T-helper 2 cell (primary cell): ENCODE data around the gene VPS25.
A peak's percentile ranks its signal among the peaks of the same experiment; 100 is the strongest.

Experiments used
- DNase-seq, 5 experiments: peaks; one replicate each; pipeline versions ENCODE4 v3.0.0 to v3.0.0-alpha.2; 2012 to 2022

VPS25 gene

GRCh38 chr17:42796066-42796758 lies 23.0 kb downstream of the VPS25 start:
- no peak for DNase-seq

GRCh38 chr17:42797067-42798007 lies 24.1 kb downstream of the VPS25 start:
- DNase-seq, result no peak

- DNase-seq, result no peak
Observed at GRCh38 chr17:42798011-42798382, 24.7 kb downstream of the VPS25 start.

GRCh38 chr17:42798383-42799380 lies 25.4 kb downstream of the VPS25 start, which contains the start of the genes CNTD1 and COA3:
Gene CNTD1 (plus strand): TSS chr17:42798861. CDS start chr17:42799068, 207 bp downstream.
Gene COA3 (minus strand): TSS chr17:42798704. CDS start chr17:42798681, 23 bp downstream.
- peak; percentile 44 to 84 (median 65) for DNase-seq

DNA sequence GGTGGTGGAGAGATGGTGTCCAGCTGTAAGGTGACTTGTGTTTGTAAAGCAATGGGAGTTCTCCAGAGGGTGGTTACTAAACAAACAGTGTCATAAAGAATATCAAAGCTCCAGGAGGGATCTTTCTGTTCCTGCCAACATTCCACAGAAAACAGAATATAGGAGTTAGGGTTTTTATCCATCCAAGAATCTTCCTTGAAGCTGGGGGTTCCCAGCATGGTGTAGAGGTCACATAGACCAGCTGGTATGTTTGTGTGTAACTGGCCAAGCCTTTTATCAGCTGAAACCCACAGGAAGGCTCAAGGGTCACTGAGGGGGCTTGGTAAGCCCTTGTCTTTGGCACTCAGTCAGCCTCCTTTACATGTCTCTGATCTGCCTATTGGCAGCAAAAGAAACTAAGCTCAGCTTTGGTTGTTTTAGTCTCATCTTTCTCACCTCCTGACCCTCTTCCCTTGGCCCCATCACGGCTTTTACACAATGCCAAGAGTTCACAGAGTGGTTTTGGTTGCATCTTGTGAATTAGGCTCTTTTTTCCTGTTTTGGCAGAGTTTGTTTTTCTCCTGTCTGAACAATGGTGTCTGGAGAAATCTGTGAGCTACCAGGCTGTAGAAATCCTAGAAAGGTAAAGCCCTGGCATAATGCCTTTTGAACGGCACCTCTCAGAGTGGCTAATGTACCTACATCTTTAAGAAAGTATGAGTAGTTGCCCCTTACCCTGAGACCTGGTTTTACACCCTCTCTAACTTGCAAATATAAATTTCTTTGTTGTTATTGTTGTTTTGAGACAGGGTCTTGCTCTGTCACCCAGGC lies 30.0 kb downstream of the VPS25 start:
- no peak for DNase-seq

DNA sequence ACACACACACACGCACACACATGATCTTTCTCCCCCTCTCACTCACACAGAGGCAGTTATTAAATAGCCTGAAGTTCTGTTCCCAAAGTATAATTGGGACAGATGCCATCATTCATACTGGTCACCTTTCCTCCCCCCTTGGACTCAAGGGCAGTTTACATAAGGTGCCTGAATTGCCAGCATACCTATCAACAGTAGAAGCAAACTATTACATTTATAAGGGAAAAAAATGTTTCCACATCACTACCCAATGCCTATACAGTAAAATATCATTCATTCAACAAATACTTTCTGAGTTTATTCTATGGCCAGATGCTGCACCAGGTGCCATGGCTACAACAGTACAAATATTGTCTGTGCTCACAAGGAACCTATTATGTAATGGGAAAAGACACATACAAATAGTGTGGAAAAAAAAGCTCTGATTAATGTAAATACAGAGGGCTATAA lies 31.7 kb downstream of the VPS25 start:
- DNase-seq, result no peak

DNA sequence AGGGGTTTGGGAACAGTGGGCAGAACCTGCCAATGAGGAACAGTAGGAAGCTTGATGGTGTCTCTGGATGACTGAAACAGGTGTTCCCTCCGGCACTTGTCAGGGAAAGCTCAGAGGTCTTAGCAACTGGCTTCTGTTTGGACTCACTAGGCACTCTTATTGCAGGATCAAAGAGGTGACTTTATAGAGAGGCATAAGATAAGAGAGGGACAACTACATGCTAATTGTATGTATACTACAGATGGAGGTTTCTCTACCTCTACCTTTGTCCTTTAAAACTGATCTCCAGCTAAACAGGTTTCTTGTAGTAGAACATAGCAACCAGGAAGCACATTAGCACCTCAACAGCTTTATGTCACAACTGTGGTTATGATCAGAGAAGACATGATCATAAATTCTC lies 33.0 kb downstream of the VPS25 start:
- DNase-seq, result no peak

- DNase-seq, result no peak
Observed at GRCh38 chr17:42809250-42809649, 36.0 kb downstream of the VPS25 start.

GRCh38 chr17:42814633-42815399 lies 41.6 kb downstream of the VPS25 start:
- DNase-seq, result no peak

GRCh38 chr17:42817866-42818265 lies 44.6 kb downstream of the VPS25 start:
- DNase-seq, result no peak

- DNase-seq, result no peak
Observed at GRCh38 chr17:42818379-42818778, 45.1 kb downstream of the VPS25 start.

DNA sequence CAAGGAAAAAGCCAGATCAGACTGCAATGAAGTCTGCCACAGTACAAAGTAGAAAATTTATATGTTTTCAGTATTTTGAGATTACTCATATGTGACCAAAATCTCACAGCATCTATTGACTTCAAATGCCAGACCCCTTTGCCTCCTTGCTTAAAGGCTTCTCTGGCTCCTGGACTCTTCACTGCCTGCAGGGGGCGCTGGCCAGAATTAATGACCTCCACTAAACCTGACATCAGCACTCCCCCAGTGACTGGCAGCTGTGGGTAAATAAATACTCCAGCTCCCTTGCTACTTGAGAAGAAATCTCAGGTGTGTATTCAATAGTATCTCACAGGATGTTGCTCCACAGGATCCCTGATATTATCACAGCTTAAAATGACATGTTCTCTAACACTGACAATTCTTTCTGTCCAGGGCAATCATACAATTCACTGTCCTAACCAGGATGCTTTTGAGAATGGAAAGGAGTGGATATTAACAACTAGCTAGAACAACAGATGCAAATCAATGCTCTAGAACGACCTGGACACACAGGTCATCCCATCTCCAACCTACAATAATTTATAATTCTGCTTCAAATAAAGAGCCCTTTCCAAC lies 46.8 kb downstream of the VPS25 start:
- DNase-seq, result peak in 4 of 5 experiments; percentile 24 to 81 (median 50)

DNA sequence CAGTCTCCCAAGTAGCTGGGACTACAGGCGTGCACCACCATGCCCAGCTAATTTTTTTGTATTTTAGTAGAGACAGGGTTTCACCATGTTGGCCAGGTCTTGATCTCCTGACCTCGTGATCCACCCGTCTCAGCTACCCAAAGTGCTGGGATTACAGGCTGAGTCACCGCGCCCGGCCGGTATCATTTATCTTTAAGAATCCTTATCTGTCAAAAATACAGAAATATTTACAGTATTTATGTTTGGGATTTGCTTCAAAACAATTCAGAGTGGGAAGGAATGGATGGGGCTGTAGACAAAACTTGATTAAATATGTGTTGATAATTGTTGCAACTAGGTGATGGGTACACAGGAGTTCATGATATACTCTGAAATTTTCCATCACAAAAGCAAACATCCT lies 47.9 kb downstream of the VPS25 start:
- DNase-seq, result no peak

GRCh38 chr17:42827472-42827871 lies 54.2 kb downstream of the VPS25 start:
- DNase-seq, result no peak
